Ovary (tissue), 3 donors: Measurements from ENCODE around the gene PCNT.

Experiments used
- CTCF ChIP-seq, 3 donors: fragments of 450-650 bp in 2 of 3; fragments of 200-600 bp in 1 of 3; IDR thresholded peaks; one replicate each; pipeline versions ENCODE4 v1.5.1 to v1.8.0; 2016 to 2022; ENCODE audit warnings: antibody characterized with exemption in 3 of 3, mild to moderate bottlenecking in 1 of 3
- EP300 ChIP-seq: sonication (generic); formaldehyde crosslinking; IDR thresholded peaks from one replicate; pipeline ENCODE4 v1.6.1; 2017; ENCODE audit warnings: antibody characterized with exemption
- POLR2A ChIP-seq: fragments of 450-650 bp; IDR thresholded peaks from one replicate; pipeline ENCODE4 v1.6.1; 2017; ENCODE audit warnings: antibody characterized with exemption, mild to moderate bottlenecking, moderate library complexity
- donor health status: DM: no; HTN: no; CAD: no.

- TF ChIP-seq CTCF (IDR thresholded peaks at IDR 0.05) (no peak), POLR2A (no peak), EP300 (no peak)
These were observed 119.0 kb downstream of the PCNT start for GRCh38 chr21:46442938-46443337.
